Measurements from ENCODE around the gene OR13C3. TPM values are rescaled to one million over a fixed set of nuclear protein-coding genes. Genes with fewer than 3 reads are reported as not detected.

Gene OR13C3
- total and polyA plus RNA-seq, 3 donors from 2014 or later, result 0.55 TPM; not detected in 2

- no peak overlapping the region for H3K27ac ChIP-seq
- intact Hi-C loops (cut with DNase I; ENCODE audit: low total_unique reads), result no loop called here
- H3K4me3 ChIP-seq, result no peak overlapping the region
- no peaks in the 10 kb centered on the region for H3K36me3 ChIP-seq (ENCODE audit: low read depth, missing control alignments)
- no peaks in the 10 kb centered on the region for H3K9me3 ChIP-seq
- H3K27me3 ChIP-seq, result no peaks in the 10 kb centered on the region
- no peaks in the 10 kb centered on the region for H3K4me1 ChIP-seq
- TF ChIP-seq POLR2A (IDR thresholded peaks at IDR 0.05), result no peak
- TF ChIP-seq CTCF (IDR thresholded peaks at IDR 0.05), result no peak
- no peak for DNase-seq
- WGBS, 2 donors, result 63 to 69% methylated on average over 5 of the region's 5 CpGs
Observed at GRCh38 chr9:104514901-104515300, 21.8 kb downstream of the OR13C3 start.

GRCh38 chr9:104506565-104506964 is 30.1 kb downstream of the OR13C3 start:
- TF ChIP-seq CTCF (IDR thresholded peaks at IDR 0.05) (no peak), POLR2A (IDR thresholded peaks at IDR 0.05) (no peak)

GRCh38 chr9:104503963-104504362 is 32.7 kb downstream of the OR13C3 start, which contains the start of gene OR13F1:
OR13F1 (plus strand) TSS chr9:104504263; CDS start chr9:104504263, 0 bp downstream.
- H3K27ac ChIP-seq, result no peak within 1 kb of the TSS
- H3K27me3 ChIP-seq, result no peaks in the 10 kb centered on the region
- WGBS, 2 donors, result 91 to 92% methylated on average over 5 of the region's 5 CpGs

More at GRCh38 chr9:104506565-104506964, 30.1 kb downstream of the OR13C3 start:
- H3K36me3 ChIP-seq (ENCODE audit: low read depth, missing control alignments), result no peaks in the 10 kb centered on the region
- no peaks in the 10 kb centered on the region for H3K27me3 ChIP-seq
- intact Hi-C loops (cut with DNase I; ENCODE audit: low total_unique reads), result no loop called here
- H3K27ac ChIP-seq, result no peak overlapping the region
- no peak overlapping the region for H3K4me3 ChIP-seq
- DNase-seq, result no peak
- no peaks in the 10 kb centered on the region for H3K9me3 ChIP-seq
- no peaks in the 10 kb centered on the region for H3K4me1 ChIP-seq

GRCh38 chr9:104503440-104503839 is 33.2 kb downstream of the OR13C3 start:
- no peaks in the 10 kb centered on the region for H3K36me3 ChIP-seq (ENCODE audit: low read depth, missing control alignments)
- H3K27me3 ChIP-seq, result no peaks in the 10 kb centered on the region
- no peaks in the 10 kb centered on the region for H3K4me1 ChIP-seq
- H3K9me3 ChIP-seq, result no peaks in the 10 kb centered on the region
- no peak overlapping the region for H3K4me3 ChIP-seq
- TF ChIP-seq CTCF (IDR thresholded peaks at IDR 0.05) (no peak), POLR2A (IDR thresholded peaks at IDR 0.05) (no peak)
- H3K27ac ChIP-seq, result no peak overlapping the region
- intact Hi-C loops (cut with DNase I; ENCODE audit: low total_unique reads), result no loop called here
- no peak for DNase-seq

More at GRCh38 chr9:104503963-104504362, 32.7 kb downstream of the OR13C3 start, which contains the start of gene OR13F1:
- Histone ChIP-seq H3K4me1 (no peaks in the 10 kb centered on the region), H3K36me3 (ENCODE audit: low read depth, missing control alignments) (no peaks in the 10 kb centered on the region), H3K9me3 (no peaks in the 10 kb centered on the region), H3K4me3 (no peak within 1 kb of the TSS)
- DNase-seq, result no peak
- TF ChIP-seq POLR2A (IDR thresholded peaks at IDR 0.05) (no peak), CTCF (IDR thresholded peaks at IDR 0.05) (no peak)
- intact Hi-C loops (cut with DNase I; ENCODE audit: low total_unique reads), result no loop called here

GRCh38 chr9:104494808-104495207 is 41.8 kb downstream of the OR13C3 start:
- Histone ChIP-seq H3K4me1 (no peaks in the 10 kb centered on the region), H3K36me3 (ENCODE audit: low read depth, missing control alignments) (no peaks in the 10 kb centered on the region), H3K27me3 (no peaks in the 10 kb centered on the region), H3K27ac (no peak overlapping the region), H3K9me3 (no peaks in the 10 kb centered on the region), H3K4me3 (no peak overlapping the region)
- 40 to 45% methylated on average over 3 of the region's 3 CpGs for WGBS, 2 donors
- intact Hi-C loops (cut with DNase I; ENCODE audit: low total_unique reads), result no loop called here
- DNase-seq, result no peak
- TF ChIP-seq POLR2A (IDR thresholded peaks at IDR 0.05), result no peak
- peak in 2 of 3 experiments; percentile 21 to 46 for TF ChIP-seq CTCF (IDR thresholded peaks at IDR 0.05)

Measured in testis (tissue), 3 donors.